H9 (cell line): Measurements from ENCODE around the gene RHOB. TPM values are rescaled to one million over a fixed set of nuclear protein-coding genes. Genes with fewer than 3 reads are reported as not detected.

Experiments used
- DNase-seq: peaks from one replicate; pipeline ENCODE4 v3.0.0-alpha.2; 2017
- H2AFZ ChIP-seq: one replicate; pipeline ENCODE4 v1.6.1; 2013; ENCODE audit warnings: mild to moderate bottlenecking, low read length, control low read depth, moderate library complexity
- H2AK5ac ChIP-seq: 2 replicates; pipeline ENCODE4 v1.6.1; 2013; ENCODE audit warnings: low read length, control low read depth, mixed read lengths; ENCODE audit not compliant: insufficient read length
- H2BK120ac ChIP-seq: one replicate; pipeline ENCODE4 v1.6.1; 2013; ENCODE audit warnings: low read depth, mild to moderate bottlenecking, low read length, control low read depth, inconsistent platforms; ENCODE audit not compliant: poor library complexity, severe bottlenecking
- H2BK12ac ChIP-seq: 2 replicates; pipeline ENCODE4 v1.6.1; 2013; ENCODE audit warnings: low read length, control low read depth, mixed read lengths, low read depth; ENCODE audit not compliant: insufficient read length
- H2BK15ac ChIP-seq: 2 replicates; pipeline ENCODE4 v1.6.1; 2013; ENCODE audit warnings: low read depth, low read length, control low read depth
- H2BK20ac ChIP-seq: one replicate; pipeline ENCODE4 v1.6.1; 2013; ENCODE audit warnings: low read depth, mild to moderate bottlenecking, low read length, control low read depth, inconsistent platforms; ENCODE audit not compliant: poor library complexity, severe bottlenecking
- H2BK5ac ChIP-seq: 2 replicates; pipeline ENCODE4 v1.6.1; 2013; ENCODE audit warnings: low read length, control low read depth, mixed read lengths; ENCODE audit not compliant: insufficient read length
- H3K14ac ChIP-seq: 2 replicates; pipeline ENCODE4 v1.6.1; 2013; ENCODE audit warnings: low read length, control low read depth; ENCODE audit not compliant: insufficient read depth
- H3K18ac ChIP-seq: 2 replicates; pipeline ENCODE4 v1.6.1; 2013; ENCODE audit warnings: low read depth, mild to moderate bottlenecking, mixed read lengths, low read length, control low read depth; ENCODE audit not compliant: insufficient read length
- H3K23ac ChIP-seq: 2 replicates; pipeline ENCODE4 v1.6.1; 2013; ENCODE audit warnings: low read length, control low read depth, mixed read lengths, low read depth; ENCODE audit not compliant: insufficient read length
- H3K23me2 ChIP-seq: 2 replicates; pipeline ENCODE4 v1.6.1; 2013; ENCODE audit warnings: low read depth, mild to moderate bottlenecking, mixed read lengths, low read length, control low read depth; ENCODE audit not compliant: insufficient read length, poor library complexity, severe bottlenecking
- H3K27ac ChIP-seq: 2 replicates; pipeline ENCODE4 v1.5.1; 2013; ENCODE audit warnings: low read length, control low read depth, mixed read lengths, low read depth; ENCODE audit not compliant: insufficient read length
- H3K27me3 ChIP-seq: 2 replicates; pipeline ENCODE4 v1.6.1; 2013; ENCODE audit warnings: low read length, control low read depth, inconsistent platforms; ENCODE audit not compliant: insufficient read depth
- H3K4ac ChIP-seq: 2 replicates; pipeline ENCODE4 v1.6.1; 2013; ENCODE audit warnings: low read depth, mild to moderate bottlenecking, control low read depth, inconsistent platforms, low read length, moderate library complexity
- H3K4me1 ChIP-seq: 2 replicates; pipeline ENCODE4 v1.6.1; 2013; ENCODE audit warnings: low read length, control low read depth, inconsistent platforms; ENCODE audit not compliant: insufficient read depth
- H3K4me2 ChIP-seq: 2 replicates; pipeline ENCODE4 v1.6.1; 2013; ENCODE audit warnings: low read length, control low read depth, mixed read lengths; ENCODE audit not compliant: insufficient read length, insufficient read depth
- H3K56ac ChIP-seq: 2 replicates; pipeline ENCODE4 v1.6.1; 2013; ENCODE audit warnings: low read depth, mild to moderate bottlenecking, mixed read lengths, low read length, control low read depth; ENCODE audit not compliant: insufficient read length
- H3K79me1 ChIP-seq: 2 replicates; pipeline ENCODE4 v1.6.1; 2013; ENCODE audit warnings: low read depth, mild to moderate bottlenecking, moderate library complexity, low read length, control low read depth, inconsistent platforms; ENCODE audit not compliant: insufficient read depth, poor library complexity, severe bottlenecking
- H3K79me2 ChIP-seq: 2 replicates; pipeline ENCODE4 v1.6.1; 2013; ENCODE audit warnings: low read length, control low read depth, inconsistent platforms; ENCODE audit not compliant: insufficient read depth
- H3K9ac ChIP-seq: 2 replicates; pipeline ENCODE4 v1.6.1; 2013; ENCODE audit warnings: low read length, control low read depth, mixed read lengths; ENCODE audit not compliant: insufficient read length; ENCODE audit errors: extremely low read depth
- H3K9me3 ChIP-seq: one replicate; pipeline ENCODE4 v1.6.1; 2013; ENCODE audit warnings: low read depth, low read length, inconsistent platforms; ENCODE audit not compliant: control insufficient read depth
- H3T11ph ChIP-seq: one replicate; pipeline ENCODE4 v1.6.1; 2013; ENCODE audit warnings: mild to moderate bottlenecking, low read length, control low read depth, inconsistent platforms
- H4K20me1 ChIP-seq: one replicate; pipeline ENCODE4 v1.6.1; 2013; ENCODE audit not compliant: control insufficient read depth, insufficient read length, insufficient read depth
- H4K5ac ChIP-seq: 2 replicates; pipeline ENCODE4 v1.6.1; 2013; ENCODE audit warnings: low read depth, mild to moderate bottlenecking, mixed read lengths, low read length, control low read depth; ENCODE audit not compliant: insufficient read length
- H4K8ac ChIP-seq: replicated peaks from 2 replicates; pipeline ENCODE4 v1.6.1; 2013; ENCODE audit warnings: low read length, control low read depth, mixed read lengths, low read depth; ENCODE audit not compliant: insufficient read length
- H4K91ac ChIP-seq: 2 replicates; pipeline ENCODE4 v1.6.1; 2013; ENCODE audit warnings: low read depth, mild to moderate bottlenecking, moderate library complexity, mixed read lengths, low read length, control low read depth; ENCODE audit not compliant: insufficient read length
- H3K27ac Mint-ChIP-seq, 3 experiments: 2 replicates in 2 of 3; 3 replicates in 1 of 3; pipeline ENCODE4 v1.8.0; 2020 to 2021; ENCODE audit warnings: mixed read lengths in 3 of 3, mild to moderate bottlenecking in 1 of 3, moderate library complexity in 1 of 3
- H3K27me3 Mint-ChIP-seq: 2 replicates; pipeline ENCODE4 v1.8.0; 2021; ENCODE audit warnings: low read depth, mild to moderate bottlenecking, moderate library complexity, mixed read lengths
- H3K36me3 Mint-ChIP-seq, 3 experiments: 2 replicates in 2 of 3; 3 replicates in 1 of 3; pipeline ENCODE4 v1.8.0; 2020 to 2021; ENCODE audit warnings: low read depth in 3 of 3, mixed read lengths in 3 of 3; ENCODE audit not compliant: insufficient read depth in 1 of 3
- H3K4me1 Mint-ChIP-seq, 2 experiments: 2 replicates each; pipeline ENCODE4 v1.8.0; 2020; ENCODE audit warnings: mixed read lengths in 2 of 2
- H3K4me3 Mint-ChIP-seq, 2 experiments: 2 replicates in 1 of 2; 3 replicates in 1 of 2; pipeline ENCODE4 v1.8.0; 2020 to 2021; ENCODE audit warnings: mild to moderate bottlenecking in 2 of 2, mixed read lengths in 2 of 2, moderate library complexity in 1 of 2
- H3K9me3 Mint-ChIP-seq, 2 experiments: 2 replicates in 1 of 2; 3 replicates in 1 of 2; pipeline ENCODE4 v1.8.0; 2020; ENCODE audit warnings: mild to moderate bottlenecking in 2 of 2, mixed read lengths in 2 of 2, moderate library complexity in 1 of 2
- WGBS: extraction: QIAGEN DNeasy Blood & Tissue Kit; methylation state at CpG from one replicate; pipeline ENCODE4 v1.1.7; 2013; ENCODE audit warnings: missing lambda C conversion rate, low lambda C conversion rate, mixed read lengths; ENCODE audit not compliant: insufficient read length; ENCODE audit errors: extremely low coverage; 5-methylcytosine and 5-hydroxymethylcytosine counted together
- total RNA-seq: library from RNA; stranded (reverse); gene quantifications from 2 replicates; pipeline ENCODE4 v1.2.1, GENCODE V29; 2021
- TF ChIP-seq, protein P1 (sequence below): fragments of 200-600 bp; sonication (generic); conservative IDR thresholded peaks from 3 replicates; pipeline ENCODE4 v1.8.0; 2021; ENCODE audit warnings: antibody characterized with exemption, mild to moderate bottlenecking

Gene RHOB
- total RNA-seq, 1 experiment from 2014 or later = 10.3 TPM

DNA sequence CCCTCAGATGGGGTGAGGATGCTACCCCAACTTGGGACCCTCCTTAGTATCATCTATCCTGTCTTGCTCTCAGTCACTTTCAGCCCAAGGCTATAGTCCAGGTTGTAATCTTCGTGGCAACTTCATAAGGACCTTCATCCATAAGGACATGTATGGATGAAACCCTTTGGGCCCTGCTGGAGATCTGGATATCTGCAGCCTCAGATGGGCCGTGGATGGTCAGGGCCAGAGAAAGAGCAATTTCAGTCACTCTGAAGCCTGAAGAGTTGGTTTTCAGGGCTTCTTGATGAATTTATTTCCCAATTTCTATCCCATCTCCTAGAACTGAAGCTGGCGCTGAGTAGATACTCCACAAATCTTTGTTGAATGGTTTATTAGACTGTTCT lies 28.7 kb downstream of the RHOB start:
- Histone ChIP-seq H2BK5ac (no peak overlapping the region), H3K18ac (no peak overlapping the region), H3K4ac (no peak overlapping the region), H3K56ac (no peak overlapping the region), H3K27ac (no peak overlapping the region), H4K8ac (no peak overlapping the region), H2AK5ac (no peak overlapping the region), H2AFZ (no peak overlapping the region), H3K79me1 (no peaks in the 10 kb centered on the region), H2BK12ac (no peak overlapping the region), H3K23me2 (no peaks in the 10 kb centered on the region), H3K23ac (no peak overlapping the region), H2BK20ac (no peak overlapping the region), H3K79me2 (no peaks in the 10 kb centered on the region), H3K14ac (no peak overlapping the region), H2BK120ac (no peak overlapping the region), H3K9me3 (no peaks in the 10 kb centered on the region), H4K91ac (no peak overlapping the region), H3T11ph (no peak overlapping the region), H4K5ac (no peak overlapping the region), H4K20me1 (no peaks in the 10 kb centered on the region), H3K27me3 (no peaks in the 10 kb centered on the region), H3K4me1 (no peaks in the 10 kb centered on the region; the same call in 1 of the 2 replicates), H3K4me2 (no peak overlapping the region), H2BK15ac (no peak overlapping the region), H3K9ac (no peak overlapping the region)
- TF ChIP-seq, protein P1, sequence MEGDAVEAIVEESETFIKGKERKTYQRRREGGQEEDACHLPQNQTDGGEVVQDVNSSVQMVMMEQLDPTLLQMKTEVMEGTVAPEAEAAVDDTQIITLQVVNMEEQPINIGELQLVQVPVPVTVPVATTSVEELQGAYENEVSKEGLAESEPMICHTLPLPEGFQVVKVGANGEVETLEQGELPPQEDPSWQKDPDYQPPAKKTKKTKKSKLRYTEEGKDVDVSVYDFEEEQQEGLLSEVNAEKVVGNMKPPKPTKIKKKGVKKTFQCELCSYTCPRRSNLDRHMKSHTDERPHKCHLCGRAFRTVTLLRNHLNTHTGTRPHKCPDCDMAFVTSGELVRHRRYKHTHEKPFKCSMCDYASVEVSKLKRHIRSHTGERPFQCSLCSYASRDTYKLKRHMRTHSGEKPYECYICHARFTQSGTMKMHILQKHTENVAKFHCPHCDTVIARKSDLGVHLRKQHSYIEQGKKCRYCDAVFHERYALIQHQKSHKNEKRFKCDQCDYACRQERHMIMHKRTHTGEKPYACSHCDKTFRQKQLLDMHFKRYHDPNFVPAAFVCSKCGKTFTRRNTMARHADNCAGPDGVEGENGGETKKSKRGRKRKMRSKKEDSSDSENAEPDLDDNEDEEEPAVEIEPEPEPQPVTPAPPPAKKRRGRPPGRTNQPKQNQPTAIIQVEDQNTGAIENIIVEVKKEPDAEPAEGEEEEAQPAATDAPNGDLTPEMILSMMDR = no peak
- Mint-ChIP-seq H3K27ac (no peak overlapping the region), H3K36me3 (no peaks in the 10 kb centered on the region; a peak in 1 of 7 replicates), H3K27me3 (peaks cover 21% of the 10 kb centered on the region), H3K9me3 (no peaks in the 10 kb centered on the region), H3K4me3 (no peak overlapping the region), H3K4me1 (peaks cover 7 to 9% of the 10 kb centered on the region in 2 experiments)
- DNase-seq = no peak
- WGBS = no CpG with 5 or more reads among the region's 3 CpGs
